Breast epithelium (tissue), 4 donors: ENCODE results near the gene CD200. TPM values are rescaled to one million over a fixed set of nuclear protein-coding genes. Genes with fewer than 3 reads are reported as not detected.
A peak's percentile ranks its signal among the peaks of the same experiment; 100 is the strongest.

ENCODE experiments used
- DNase-seq, 2 donors: peaks; one replicate each; pipeline ENCODE4 v3.0.0-alpha.2; 2019; ENCODE audit warnings: low spot score in 2 of 2
- H3K27ac ChIP-seq, 2 donors: fragments of 200-600 bp; sonication (generic) in 1 of 2; one replicate each; pipeline ENCODE4 v1.5.1; 2016 to 2019; ENCODE audit warnings: mild to moderate bottlenecking in 1 of 2
- H3K27me3 ChIP-seq, 2 donors: fragments of 200-600 bp; sonication (generic) in 1 of 2; one replicate each; pipeline versions ENCODE4 v1.5.1 to v1.6.0; 2017 to 2019; ENCODE audit warnings: control low read depth in 1 of 2, mild to moderate bottlenecking in 1 of 2
- H3K36me3 ChIP-seq: fragments of 200-600 bp; one replicate; pipeline ENCODE4 v1.5.1; 2019
- H3K4me1 ChIP-seq, 2 donors: fragments of 200-600 bp; sonication (generic); one replicate each; pipeline ENCODE4 v1.5.1; 2016 to 2019; ENCODE audit warnings: control low read depth in 1 of 2
- H3K4me3 ChIP-seq, 3 donors: fragments of 200-600 bp; sonication (generic); 1 replicate in 2 of 3; 2 replicates in 1 of 3; pipeline ENCODE4 v1.5.1; 2016 to 2019; ENCODE audit warnings: mild to moderate bottlenecking in 3 of 3, moderate library complexity in 2 of 3
- H3K9me3 ChIP-seq, 2 donors: fragments of 200-600 bp; sonication (generic) in 1 of 2; one replicate each; pipeline ENCODE4 v1.5.1; 2016 to 2019; ENCODE audit warnings: control low read depth in 1 of 2
- POLR2A ChIP-seq: fragments of 450-650 bp; IDR thresholded peaks from one replicate; pipeline ENCODE4 v1.6.1; 2016; ENCODE audit warnings: antibody characterized with exemption, mild to moderate bottlenecking, moderate library complexity
- POLR2AphosphoS5 ChIP-seq, 3 donors: sonication (generic); formaldehyde crosslinking; IDR thresholded peaks; one replicate each; pipeline ENCODE4 v1.6.1; 2017; ENCODE audit warnings: antibody characterized with exemption in 3 of 3
- intact Hi-C: fragments of 100-400 bp; cut with DNase I; formaldehyde crosslinking; loops from one replicate; pipeline ENCODE4 v1.15.1; 2023; ENCODE audit warnings: low total_unique reads
- total RNA-seq, 3 donors: library from RNA; depleted of rRNA; stranded (reverse); fragments of >200 nt; gene quantifications; one replicate each; pipeline ENCODE4 v1.1.0, GENCODE V29; 2016
- TF ChIP-seq, protein P1 (sequence below), 3 donors: fragments of 450-650 bp; IDR thresholded peaks; one replicate each; pipeline ENCODE4 v1.5.1; 2016 to 2017; ENCODE audit warnings: antibody characterized with exemption in 3 of 3, mild to moderate bottlenecking in 3 of 3, moderate library complexity in 3 of 3

CD200 gene
- total RNA-seq, 3 donors from 2014 or later = 4.8 to 20.8 (median 17.0) TPM

DNA sequence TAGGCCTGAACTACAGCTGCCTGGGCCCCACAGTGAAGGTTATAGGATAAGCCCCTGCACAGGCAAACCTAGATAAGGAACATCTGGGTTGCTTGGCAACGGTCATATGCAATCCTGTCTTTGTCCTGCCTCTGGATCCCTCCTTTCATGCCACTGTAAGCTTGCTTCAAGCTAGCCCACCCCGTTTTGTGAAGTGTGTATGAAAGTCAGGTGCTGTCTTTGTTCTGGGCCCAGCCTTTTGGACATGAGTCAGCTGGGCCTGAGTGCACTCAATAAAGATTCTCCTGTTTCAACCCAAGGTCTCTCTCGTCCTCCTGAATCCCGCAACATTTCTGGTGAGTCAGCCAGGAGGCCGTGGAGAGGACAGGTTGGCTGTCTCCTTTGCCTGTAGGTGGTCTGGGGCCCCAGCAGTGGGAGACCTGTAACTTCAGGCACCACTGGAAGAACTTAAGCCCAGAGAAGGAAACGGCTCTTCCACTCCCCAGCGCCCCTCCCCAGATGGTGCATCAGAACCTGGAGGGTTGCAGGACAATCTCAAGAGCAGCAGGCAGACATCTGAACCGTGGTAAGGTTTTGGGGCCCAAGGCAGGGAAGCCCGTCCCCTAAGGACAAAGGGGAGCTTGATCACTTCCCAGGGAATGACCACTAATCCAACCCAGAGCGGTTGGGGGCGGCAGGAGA is 30.7 kb upstream of the CD200 start:
- TF ChIP-seq POLR2A (no peak), POLR2AphosphoS5 (IDR thresholded peaks at IDR 0.05) (no peak)
- TF ChIP-seq, protein P1, sequence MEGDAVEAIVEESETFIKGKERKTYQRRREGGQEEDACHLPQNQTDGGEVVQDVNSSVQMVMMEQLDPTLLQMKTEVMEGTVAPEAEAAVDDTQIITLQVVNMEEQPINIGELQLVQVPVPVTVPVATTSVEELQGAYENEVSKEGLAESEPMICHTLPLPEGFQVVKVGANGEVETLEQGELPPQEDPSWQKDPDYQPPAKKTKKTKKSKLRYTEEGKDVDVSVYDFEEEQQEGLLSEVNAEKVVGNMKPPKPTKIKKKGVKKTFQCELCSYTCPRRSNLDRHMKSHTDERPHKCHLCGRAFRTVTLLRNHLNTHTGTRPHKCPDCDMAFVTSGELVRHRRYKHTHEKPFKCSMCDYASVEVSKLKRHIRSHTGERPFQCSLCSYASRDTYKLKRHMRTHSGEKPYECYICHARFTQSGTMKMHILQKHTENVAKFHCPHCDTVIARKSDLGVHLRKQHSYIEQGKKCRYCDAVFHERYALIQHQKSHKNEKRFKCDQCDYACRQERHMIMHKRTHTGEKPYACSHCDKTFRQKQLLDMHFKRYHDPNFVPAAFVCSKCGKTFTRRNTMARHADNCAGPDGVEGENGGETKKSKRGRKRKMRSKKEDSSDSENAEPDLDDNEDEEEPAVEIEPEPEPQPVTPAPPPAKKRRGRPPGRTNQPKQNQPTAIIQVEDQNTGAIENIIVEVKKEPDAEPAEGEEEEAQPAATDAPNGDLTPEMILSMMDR (IDR thresholded peaks at IDR 0.05) = no peak
- no peak for DNase-seq
- peak overlapping the region; percentile 47 to 64 (median 51) for H3K4me3 ChIP-seq
- no peak overlapping the region for H3K27ac ChIP-seq
- no peaks in the 10 kb centered on the region for H3K9me3 ChIP-seq
- H3K4me1 ChIP-seq = no peaks in the 10 kb centered on the region
- intact Hi-C loops = loop anchor here (5.0 kb wide), 1 partner anchor 620 kb away; no protein-coding TSS in a partner anchor
- H3K36me3 ChIP-seq = no peaks in the 10 kb centered on the region
- no peaks in the 10 kb centered on the region for H3K27me3 ChIP-seq

DNA sequence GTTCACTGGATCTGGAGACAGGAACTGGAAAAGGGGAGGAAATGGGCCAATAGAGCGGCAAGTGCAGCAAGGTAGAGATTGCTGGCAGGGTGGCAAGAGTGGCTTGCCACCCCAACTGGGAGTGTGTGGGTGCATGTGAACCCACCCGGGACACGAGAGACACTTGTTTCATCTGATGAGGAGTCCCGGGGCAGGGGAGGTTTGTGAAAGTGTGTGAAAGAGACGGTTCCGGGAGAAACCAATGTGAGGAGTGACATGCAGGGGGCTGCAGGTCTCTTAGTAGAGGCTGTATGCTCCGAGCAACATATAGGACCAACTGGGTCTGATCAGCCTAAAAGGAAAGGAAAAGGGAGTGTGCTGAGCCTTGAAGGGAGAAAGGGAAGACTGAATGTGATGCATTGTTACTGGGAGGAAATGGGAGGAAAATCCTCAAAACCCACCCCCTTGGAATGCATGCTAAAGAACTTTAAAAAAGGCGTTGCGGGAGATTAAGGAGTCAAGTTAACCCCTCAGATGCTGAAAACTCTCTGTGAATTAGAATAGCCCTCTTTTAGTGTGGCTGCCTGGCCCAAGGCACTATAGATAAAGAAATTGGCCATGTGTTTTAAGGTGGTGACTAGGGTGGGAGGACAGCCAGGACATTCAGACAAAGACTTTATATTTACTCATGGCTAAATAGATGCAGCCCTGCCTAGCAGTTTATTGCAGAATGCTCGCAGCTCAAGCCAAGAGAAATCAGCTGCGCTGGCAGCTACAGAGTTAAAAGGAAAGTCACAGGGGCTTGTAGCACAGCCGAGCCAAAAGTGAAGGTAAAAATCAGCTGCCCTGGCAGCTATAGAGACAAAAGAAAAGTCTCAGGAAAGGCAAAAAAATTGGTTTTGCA is 29.8 kb upstream of the CD200 start:
- TF ChIP-seq, protein P1 (IDR thresholded peaks at IDR 0.05) = no peak
- TF ChIP-seq POLR2A (no peak), POLR2AphosphoS5 (IDR thresholded peaks at IDR 0.05) (no peak)
- H3K4me1 ChIP-seq = no peaks in the 10 kb centered on the region
- intact Hi-C loops = loop anchor here (5.0 kb wide), 1 partner anchor 621 kb away; no protein-coding TSS in a partner anchor

DNA sequence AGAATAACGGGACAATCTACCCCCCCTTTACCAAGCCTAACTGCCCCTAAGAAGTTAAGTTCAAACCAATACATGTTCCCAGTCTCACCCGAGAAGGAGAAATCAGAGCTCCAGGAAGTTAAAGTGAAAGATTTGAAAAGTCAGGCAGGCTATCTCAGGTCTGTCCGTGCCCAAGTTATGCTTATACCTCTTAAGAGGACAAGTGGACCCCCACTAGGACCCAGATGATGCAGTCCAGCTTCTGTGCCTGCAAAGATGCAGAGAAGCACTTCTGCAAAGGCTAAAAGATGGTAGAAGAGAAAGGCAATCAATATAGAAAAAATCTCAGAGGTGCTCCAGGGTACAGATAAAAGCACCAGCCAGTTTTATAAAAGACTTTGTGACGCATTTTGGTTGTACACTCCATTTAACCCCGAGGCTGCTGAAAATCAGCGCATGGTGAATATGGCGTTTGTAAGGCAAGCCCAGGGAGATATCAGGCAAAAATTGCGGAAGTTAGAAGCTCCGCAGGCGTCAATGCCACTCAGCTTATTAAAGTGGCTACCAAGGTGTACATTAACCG is 29.1 kb upstream of the CD200 start:
- Histone ChIP-seq H3K27ac (no peak overlapping the region), H3K27me3 (no peaks in the 10 kb centered on the region), H3K36me3 (no peaks in the 10 kb centered on the region), H3K4me3 (peak overlapping the region; percentile 47 to 64 (median 51)), H3K9me3 (no peaks in the 10 kb centered on the region), H3K4me1 (no peaks in the 10 kb centered on the region)
- no peak for DNase-seq
- TF ChIP-seq POLR2A = no peak
- TF ChIP-seq, protein P1 (IDR thresholded peaks at IDR 0.05) = no peak
- TF ChIP-seq POLR2AphosphoS5 (IDR thresholded peaks at IDR 0.05) = no peak
- intact Hi-C loops = loop anchor here (5.0 kb wide), 1 partner anchor 622 kb away; no protein-coding TSS in a partner anchor

More for the DNA sequence above, 29.8 kb upstream of the CD200 start:
- Histone ChIP-seq H3K27ac (no peak overlapping the region), H3K4me3 (peak overlapping the region; percentile 47 to 64 (median 51)), H3K27me3 (no peaks in the 10 kb centered on the region), H3K9me3 (no peaks in the 10 kb centered on the region), H3K36me3 (no peaks in the 10 kb centered on the region)
- DNase-seq = no peak

DNA sequence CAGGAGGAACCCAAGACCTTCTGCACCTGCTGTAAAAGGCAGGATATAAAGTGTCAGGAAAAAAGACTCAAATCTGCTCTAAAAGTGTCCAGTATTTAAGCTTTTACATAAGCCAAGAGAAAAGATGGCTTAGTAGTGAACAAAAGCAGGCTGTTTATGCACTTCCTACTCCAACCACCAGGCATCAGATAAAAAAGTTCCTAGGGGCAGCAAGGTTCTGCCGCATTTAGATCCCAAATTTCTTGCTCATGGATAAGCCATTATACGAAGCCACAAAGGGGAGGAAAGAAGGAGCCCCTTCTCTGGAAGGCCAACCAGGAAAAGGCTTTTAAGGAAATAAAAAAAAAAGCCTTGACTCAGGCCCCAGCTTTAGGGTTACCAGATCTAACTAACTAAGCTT is 28.3 kb upstream of the CD200 start:
- no peaks in the 10 kb centered on the region for H3K27me3 ChIP-seq
- H3K4me3 ChIP-seq = peak overlapping the region; percentile 47 to 64 (median 51)
- no peak for DNase-seq
- no peak for TF ChIP-seq POLR2A
- TF ChIP-seq, protein P1 (IDR thresholded peaks at IDR 0.05) = peak in 1 of 3 donors; percentile 35
- no peaks in the 10 kb centered on the region for H3K9me3 ChIP-seq
- no peak overlapping the region for H3K27ac ChIP-seq
- H3K36me3 ChIP-seq = no peaks in the 10 kb centered on the region
- intact Hi-C loops = loop anchor here (5.0 kb wide), 1 partner anchor 622 kb away; no protein-coding TSS in a partner anchor
- H3K4me1 ChIP-seq = no peaks in the 10 kb centered on the region
